Measurements from ENCODE around the gene GRAMD2B.
"Not testable (repeated sequence)": the region's sequence is repeated elsewhere in the genome, so short reads cannot be mapped to it uniquely, and the experiment has no call there.

GRAMD2B gene

GRCh38 chr5:126430631-126431030, 7.4 kb downstream of the GRAMD2B start:
- ATAC-seq (replicated peaks) (no peak), DNase-seq (no peak)
- H3K36me3 Mint-ChIP-seq: no peaks in the 10 kb centered on the region
- no peak overlapping the region for H3K4me3 Mint-ChIP-seq
- H3K27ac Mint-ChIP-seq: no peak overlapping the region
- H3K9me3 Mint-ChIP-seq: no peaks in the 10 kb centered on the region
- H3K4me1 Mint-ChIP-seq: no peaks in the 10 kb centered on the region
- no peaks in the 10 kb centered on the region for H3K27me3 Mint-ChIP-seq

GRCh38 chr5:126433701-126434100, 10.5 kb downstream of the GRAMD2B start:
- Mint-ChIP-seq H3K27ac (no peak overlapping the region), H3K27me3 (no peaks in the 10 kb centered on the region), H3K4me1 (peaks cover 0 to 8% of the 10 kb centered on the region in 2 donors), H3K9me3 (no peaks in the 10 kb centered on the region), H3K36me3 (peaks cover 2 to 3% of the 10 kb centered on the region in 2 donors), H3K4me3 (no peak overlapping the region)
- ATAC-seq (replicated peaks) (no peak), DNase-seq (no peak)

- Mint-ChIP-seq H3K36me3 (peaks cover 2 to 4% of the 10 kb centered on the region in 2 donors), H3K4me3 (no peak overlapping the region), H3K4me1 (peaks cover 0 to 9% of the 10 kb centered on the region in 2 donors), H3K27me3 (no peaks in the 10 kb centered on the region), H3K27ac (no peak overlapping the region), H3K9me3 (no peaks in the 10 kb centered on the region)
- DNase-seq (no peak), ATAC-seq (replicated peaks) (no peak)
Observed at GRCh38 chr5:126435261-126435660, 12.1 kb downstream of the GRAMD2B start.

GRCh38 chr5:126435714-126436113, 12.5 kb downstream of the GRAMD2B start:
- Mint-ChIP-seq H3K36me3 (peaks cover 2 to 4% of the 10 kb centered on the region in 2 donors), H3K4me3 (no peak overlapping the region), H3K27me3 (no peaks in the 10 kb centered on the region), H3K9me3 (no peaks in the 10 kb centered on the region), H3K27ac (no peak overlapping the region), H3K4me1 (peaks cover 0 to 9% of the 10 kb centered on the region in 2 donors)
- ATAC-seq (replicated peaks) (no peak), DNase-seq (no peak)

- DNase-seq: no peak
- ATAC-seq (replicated peaks): no peak
- peaks cover 2 to 4% of the 10 kb centered on the region in 2 donors for H3K36me3 Mint-ChIP-seq
- H3K9me3 Mint-ChIP-seq: no peaks in the 10 kb centered on the region
- no peak overlapping the region for H3K27ac Mint-ChIP-seq
- no peaks in the 10 kb centered on the region for H3K27me3 Mint-ChIP-seq
- H3K4me3 Mint-ChIP-seq: no peak overlapping the region
- H3K4me1 Mint-ChIP-seq: peaks cover 0 to 9% of the 10 kb centered on the region in 2 donors
Observed at GRCh38 chr5:126437721-126438120, 14.5 kb downstream of the GRAMD2B start.

GRCh38 chr5:126438267-126438666, 15.1 kb downstream of the GRAMD2B start:
- H3K27ac Mint-ChIP-seq: no peak overlapping the region
- H3K4me3 Mint-ChIP-seq: no peak overlapping the region
- no peaks in the 10 kb centered on the region for H3K9me3 Mint-ChIP-seq
- ATAC-seq (replicated peaks) (no peak), DNase-seq (no peak)
- no peaks in the 10 kb centered on the region for H3K27me3 Mint-ChIP-seq
- H3K36me3 Mint-ChIP-seq: peaks cover 2 to 4% of the 10 kb centered on the region in 2 donors
- peaks cover 0 to 14% of the 10 kb centered on the region in 2 donors for H3K4me1 Mint-ChIP-seq

GRCh38 chr5:126438868-126439267, 15.7 kb downstream of the GRAMD2B start:
- Mint-ChIP-seq H3K9me3 (no peaks in the 10 kb centered on the region), H3K4me3 (no peak overlapping the region), H3K4me1 (peaks cover 4 to 20% of the 10 kb centered on the region in 2 donors), H3K27me3 (no peaks in the 10 kb centered on the region), H3K36me3 (peaks cover 2 to 4% of the 10 kb centered on the region in 2 donors), H3K27ac (no peak overlapping the region)
- ATAC-seq (replicated peaks): no peak
- no peak for DNase-seq

GRCh38 chr5:126439724-126440123, 16.5 kb downstream of the GRAMD2B start:
- not testable (repeated sequence) for H3K27me3 Mint-ChIP-seq; H3K4me3 Mint-ChIP-seq; H3K9me3 Mint-ChIP-seq; ATAC-seq (replicated peaks); H3K36me3 Mint-ChIP-seq; DNase-seq; H3K27ac Mint-ChIP-seq
- peaks cover 4 to 20% of the 10 kb centered on the region in 2 donors for H3K4me1 Mint-ChIP-seq

- no peak for DNase-seq
- ATAC-seq (replicated peaks): no peak
- H3K4me1 Mint-ChIP-seq: peaks cover 6 to 20% of the 10 kb centered on the region in 2 donors
- H3K36me3 Mint-ChIP-seq: peaks cover 2 to 4% of the 10 kb centered on the region in 2 donors
- no peaks in the 10 kb centered on the region for H3K27me3 Mint-ChIP-seq
- H3K9me3 Mint-ChIP-seq: no peaks in the 10 kb centered on the region
- H3K27ac Mint-ChIP-seq: no peak overlapping the region
- H3K4me3 Mint-ChIP-seq: no peak overlapping the region
Observed at GRCh38 chr5:126441230-126441629, 18.0 kb downstream of the GRAMD2B start.

GRCh38 chr5:126443374-126443851, 20.2 kb downstream of the GRAMD2B start:
- ATAC-seq (replicated peaks): peak; percentile 78 to 91

GRCh38 chr5:126444137-126444536, 20.9 kb downstream of the GRAMD2B start:
- H3K9me3 Mint-ChIP-seq: no peaks in the 10 kb centered on the region
- DNase-seq: no peak
- H3K4me1 Mint-ChIP-seq: peaks cover 9 to 11% of the 10 kb centered on the region in 2 donors
- no peaks in the 10 kb centered on the region for H3K27me3 Mint-ChIP-seq
- no peak overlapping the region for H3K27ac Mint-ChIP-seq
- H3K4me3 Mint-ChIP-seq: no peak overlapping the region
- no peak for ATAC-seq (replicated peaks)
- H3K36me3 Mint-ChIP-seq: no peaks in the 10 kb centered on the region

More at GRCh38 chr5:126443374-126443851, 20.2 kb downstream of the GRAMD2B start:
- H3K27me3 Mint-ChIP-seq: no peaks in the 10 kb centered on the region
- peaks cover 0 to 4% of the 10 kb centered on the region in 2 donors for H3K36me3 Mint-ChIP-seq
- peaks cover 7 to 15% of the 10 kb centered on the region in 2 donors for H3K4me1 Mint-ChIP-seq
- H3K27ac Mint-ChIP-seq: no peak overlapping the region
- no peaks in the 10 kb centered on the region for H3K9me3 Mint-ChIP-seq
- no peak overlapping the region for H3K4me3 Mint-ChIP-seq
- DNase-seq: peak; percentile 5

- DNase-seq (no peak), ATAC-seq (replicated peaks) (no peak)
- Mint-ChIP-seq H3K36me3 (no peaks in the 10 kb centered on the region), H3K4me1 (peaks cover 13 to 22% of the 10 kb centered on the region in 2 donors), H3K27me3 (no peaks in the 10 kb centered on the region), H3K4me3 (no peak overlapping the region), H3K9me3 (no peaks in the 10 kb centered on the region), H3K27ac (peak overlapping the region; percentile 51)
Observed at GRCh38 chr5:126445502-126446174, 22.4 kb downstream of the GRAMD2B start.

GRCh38 chr5:126446498-126447224, 23.5 kb downstream of the GRAMD2B start:
- Mint-ChIP-seq H3K27me3 (no peaks in the 10 kb centered on the region), H3K27ac (no peak overlapping the region), H3K4me3 (no peak overlapping the region), H3K9me3 (no peaks in the 10 kb centered on the region), H3K36me3 (no peaks in the 10 kb centered on the region), H3K4me1 (peaks cover 13 to 22% of the 10 kb centered on the region in 2 donors)
- DNase-seq: peak; percentile 8
- peak; percentile 45 to 65 for ATAC-seq (replicated peaks)

GRCh38 chr5:126448720-126449119, 25.5 kb downstream of the GRAMD2B start:
- peaks cover 9 to 12% of the 10 kb centered on the region in 2 donors for H3K4me1 Mint-ChIP-seq
- no peak overlapping the region for H3K27ac Mint-ChIP-seq
- no peaks in the 10 kb centered on the region for H3K9me3 Mint-ChIP-seq
- H3K36me3 Mint-ChIP-seq: no peaks in the 10 kb centered on the region
- DNase-seq: no peak
- H3K4me3 Mint-ChIP-seq: no peak overlapping the region
- H3K27me3 Mint-ChIP-seq: no peaks in the 10 kb centered on the region
- no peak for ATAC-seq (replicated peaks)
